Measurements from ENCODE around the gene SOHLH1. TPM values are rescaled to one million over a fixed set of nuclear protein-coding genes. Genes with fewer than 3 reads are reported as not detected.

SOHLH1 gene
- total and polyA plus RNA-seq, 2 donors (not counting 1 experiment from before 2014, with no cell fraction given) = not detected

- no peaks in the 10 kb centered on the region for H3K9me3 ChIP-seq (ENCODE audit: control insufficient read depth, insufficient read depth, low read depth, low read length)
- no peak overlapping the region for H3K27ac ChIP-seq (ENCODE audit: insufficient read depth, low read length)
- no peaks in the 10 kb centered on the region for H3K36me3 ChIP-seq (ENCODE audit: control insufficient read depth, insufficient read depth, low read length)
- H3K4me2 ChIP-seq (ENCODE audit: extremely low read depth, insufficient read depth, low read length) = no peak overlapping the region
- H3K4me3 ChIP-seq (replicated peaks in 1 of 4; ENCODE audit: control extremely low read depth in 1 of 4, insufficient read depth in 1 of 4, low read depth in 3 of 4, low read length in 4 of 4) = no peak overlapping the region
- TF ChIP-seq EZH2 (IDR thresholded peaks at IDR 0.05; ENCODE audit: low read length, missing control alignments) = no peak
- TF ChIP-seq, protein P1, sequence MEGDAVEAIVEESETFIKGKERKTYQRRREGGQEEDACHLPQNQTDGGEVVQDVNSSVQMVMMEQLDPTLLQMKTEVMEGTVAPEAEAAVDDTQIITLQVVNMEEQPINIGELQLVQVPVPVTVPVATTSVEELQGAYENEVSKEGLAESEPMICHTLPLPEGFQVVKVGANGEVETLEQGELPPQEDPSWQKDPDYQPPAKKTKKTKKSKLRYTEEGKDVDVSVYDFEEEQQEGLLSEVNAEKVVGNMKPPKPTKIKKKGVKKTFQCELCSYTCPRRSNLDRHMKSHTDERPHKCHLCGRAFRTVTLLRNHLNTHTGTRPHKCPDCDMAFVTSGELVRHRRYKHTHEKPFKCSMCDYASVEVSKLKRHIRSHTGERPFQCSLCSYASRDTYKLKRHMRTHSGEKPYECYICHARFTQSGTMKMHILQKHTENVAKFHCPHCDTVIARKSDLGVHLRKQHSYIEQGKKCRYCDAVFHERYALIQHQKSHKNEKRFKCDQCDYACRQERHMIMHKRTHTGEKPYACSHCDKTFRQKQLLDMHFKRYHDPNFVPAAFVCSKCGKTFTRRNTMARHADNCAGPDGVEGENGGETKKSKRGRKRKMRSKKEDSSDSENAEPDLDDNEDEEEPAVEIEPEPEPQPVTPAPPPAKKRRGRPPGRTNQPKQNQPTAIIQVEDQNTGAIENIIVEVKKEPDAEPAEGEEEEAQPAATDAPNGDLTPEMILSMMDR (conservative IDR thresholded peaks at IDR 0.05 in 1 of 2, IDR thresholded peaks at IDR 0.05 in 1 of 2; ENCODE audit: low read depth in 1 of 2, low read length in 2 of 2) = no peak
- H4K20me1 ChIP-seq (ENCODE audit: control insufficient read depth, extremely low read depth, insufficient read depth, low read length) = no peaks in the 10 kb centered on the region
- H3K9ac ChIP-seq (ENCODE audit: insufficient read depth, low read length) = no peak overlapping the region
- H3K27me3 ChIP-seq (ENCODE audit: control insufficient read depth, insufficient read depth, low read length) = no peaks in the 10 kb centered on the region
- no peaks in the 10 kb centered on the region for H3K79me2 ChIP-seq (ENCODE audit: control insufficient read depth, insufficient read depth, low read length)
- DNase-seq (ENCODE audit: low read depth in 2 of 2) = no peak
- no peak overlapping the region for H2AFZ ChIP-seq (ENCODE audit: low read length)
- H3K4me1 ChIP-seq (ENCODE audit: control insufficient read depth, extremely low read depth, insufficient read depth, low read length) = no peaks in the 10 kb centered on the region
Measured at GRCh38 chr9:135726138-135726853, 27.0 kb upstream of the SOHLH1 start.

GRCh38 chr9:135724186-135724787 lies 25.0 kb upstream of the SOHLH1 start:
- Histone ChIP-seq H3K4me1 (ENCODE audit: control insufficient read depth, extremely low read depth, insufficient read depth, low read length) (no peaks in the 10 kb centered on the region), H3K27me3 (ENCODE audit: control insufficient read depth, insufficient read depth, low read length) (no peaks in the 10 kb centered on the region), H3K4me3 (replicated peaks in 1 of 4; ENCODE audit: control extremely low read depth in 1 of 4, insufficient read depth in 1 of 4, low read depth in 3 of 4, low read length in 4 of 4) (no peak overlapping the region), H2AFZ (ENCODE audit: low read length) (no peak overlapping the region), H3K9ac (ENCODE audit: insufficient read depth, low read length) (no peak overlapping the region), H4K20me1 (ENCODE audit: control insufficient read depth, extremely low read depth, insufficient read depth, low read length) (no peaks in the 10 kb centered on the region), H3K79me2 (ENCODE audit: control insufficient read depth, insufficient read depth, low read length) (no peaks in the 10 kb centered on the region), H3K9me3 (ENCODE audit: control insufficient read depth, insufficient read depth, low read depth, low read length) (no peaks in the 10 kb centered on the region), H3K4me2 (ENCODE audit: extremely low read depth, insufficient read depth, low read length) (no peak overlapping the region), H3K36me3 (ENCODE audit: control insufficient read depth, insufficient read depth, low read length) (no peaks in the 10 kb centered on the region), H3K27ac (ENCODE audit: insufficient read depth, low read length) (no peak overlapping the region)
- no peak for TF ChIP-seq EZH2 (IDR thresholded peaks at IDR 0.05; ENCODE audit: low read length, missing control alignments)
- TF ChIP-seq, protein P1 (conservative IDR thresholded peaks at IDR 0.05 in 1 of 2, IDR thresholded peaks at IDR 0.05 in 1 of 2; ENCODE audit: low read depth in 1 of 2, low read length in 2 of 2) = no peak
- no peak for DNase-seq (ENCODE audit: low read depth in 2 of 2)

DNA sequence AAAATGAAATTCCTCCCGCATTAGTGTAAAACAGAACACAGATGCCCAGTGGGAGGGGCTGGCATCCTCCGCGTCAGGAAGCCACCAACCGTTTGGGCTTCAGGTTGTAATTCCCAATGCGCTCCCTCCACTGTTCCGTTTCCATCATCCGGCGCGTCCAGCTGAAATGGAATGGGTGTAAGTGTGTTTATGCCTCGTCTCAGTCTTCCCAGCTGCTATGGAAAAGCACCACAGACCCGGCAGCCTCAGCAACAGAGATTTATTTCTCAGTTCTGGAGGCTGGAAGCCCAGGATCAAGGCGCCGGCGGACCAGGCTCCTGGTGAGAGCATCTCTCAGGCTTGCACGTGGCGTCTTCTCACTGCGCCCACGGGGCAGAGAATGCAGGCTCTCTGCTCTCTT lies 23.1 kb upstream of the SOHLH1 start:
- no peaks in the 10 kb centered on the region for H3K36me3 ChIP-seq (ENCODE audit: control insufficient read depth, insufficient read depth, low read length)
- no peak overlapping the region for H3K9ac ChIP-seq (ENCODE audit: insufficient read depth, low read length)
- no peak overlapping the region for H3K27ac ChIP-seq (ENCODE audit: insufficient read depth, low read length)
- no peak overlapping the region for H2AFZ ChIP-seq (ENCODE audit: low read length)
- no peak overlapping the region for H3K4me2 ChIP-seq (ENCODE audit: extremely low read depth, insufficient read depth, low read length)
- DNase-seq (ENCODE audit: low read depth in 2 of 2) = no peak
- H3K9me3 ChIP-seq (ENCODE audit: control insufficient read depth, insufficient read depth, low read depth, low read length) = no peaks in the 10 kb centered on the region
- no peaks in the 10 kb centered on the region for H3K4me1 ChIP-seq (ENCODE audit: control insufficient read depth, extremely low read depth, insufficient read depth, low read length)
- H3K27me3 ChIP-seq (ENCODE audit: control insufficient read depth, insufficient read depth, low read length) = no peaks in the 10 kb centered on the region
- no peaks in the 10 kb centered on the region for H4K20me1 ChIP-seq (ENCODE audit: control insufficient read depth, extremely low read depth, insufficient read depth, low read length)
- H3K4me3 ChIP-seq (replicated peaks in 1 of 4; ENCODE audit: control extremely low read depth in 1 of 4, insufficient read depth in 1 of 4, low read depth in 3 of 4, low read length in 4 of 4) = no peak overlapping the region
- H3K79me2 ChIP-seq (ENCODE audit: control insufficient read depth, insufficient read depth, low read length) = no peaks in the 10 kb centered on the region
- TF ChIP-seq, protein P1 (conservative IDR thresholded peaks at IDR 0.05 in 1 of 2, IDR thresholded peaks at IDR 0.05 in 1 of 2; ENCODE audit: low read depth in 1 of 2, low read length in 2 of 2) = no peak
- TF ChIP-seq EZH2 (IDR thresholded peaks at IDR 0.05; ENCODE audit: low read length, missing control alignments) = no peak

Measured in fibroblast of lung (primary cell).